GM19395 (cell line): ENCODE results near the gene FKBP11.

Experiments
- ATAC-seq: cut with Tn5 transposase; IDR thresholded peaks from one replicate; pipeline ENCODE4 v1.9.1; 2021; ENCODE audit warnings: mild to moderate bottlenecking, moderate library complexity; ENCODE audit not compliant: unreplicated experiment

FKBP11 gene

DNA sequence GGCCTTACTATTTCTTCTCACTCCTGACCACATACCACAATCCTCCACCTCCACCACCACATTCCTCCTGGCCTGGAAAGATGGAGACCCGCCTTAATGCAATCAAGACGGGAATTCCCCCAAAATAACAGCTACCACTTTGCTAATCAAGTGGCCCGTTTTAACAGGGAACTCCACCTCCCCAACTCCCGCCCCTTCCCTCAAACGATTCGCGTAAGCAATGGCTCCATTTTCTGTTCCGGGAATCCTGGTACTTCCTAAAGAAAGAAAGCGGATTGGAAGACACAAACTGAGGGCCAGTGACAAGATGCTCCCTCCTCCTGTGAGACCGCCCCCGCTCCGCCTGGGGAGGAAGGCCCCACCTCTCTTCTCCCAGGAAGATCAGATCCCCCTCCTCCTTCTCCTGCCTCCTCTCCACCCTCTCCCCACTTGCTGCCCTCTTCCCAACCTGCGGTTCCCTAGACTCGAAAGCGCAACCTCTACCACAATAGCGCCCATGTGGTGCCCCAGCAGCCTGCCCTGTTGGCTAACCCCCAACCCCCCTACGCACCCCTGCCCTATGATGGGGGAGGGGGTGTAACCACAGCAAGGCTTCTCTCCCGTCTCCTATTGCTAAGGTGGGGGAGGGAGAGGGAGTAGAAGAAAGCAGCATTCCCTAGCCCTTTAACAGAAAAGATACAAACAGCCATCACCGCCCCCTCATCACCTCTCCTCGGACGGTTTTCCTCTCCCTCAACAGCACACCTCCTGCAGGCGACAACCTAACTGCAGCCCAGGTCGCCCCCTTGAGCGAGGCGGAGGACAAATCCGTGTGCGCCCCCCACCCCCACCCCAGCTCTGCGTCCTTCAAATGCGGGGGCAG, 31.2 kb upstream of the FKBP11 start:
- peak; percentile 18 for ATAC-seq

DNA sequence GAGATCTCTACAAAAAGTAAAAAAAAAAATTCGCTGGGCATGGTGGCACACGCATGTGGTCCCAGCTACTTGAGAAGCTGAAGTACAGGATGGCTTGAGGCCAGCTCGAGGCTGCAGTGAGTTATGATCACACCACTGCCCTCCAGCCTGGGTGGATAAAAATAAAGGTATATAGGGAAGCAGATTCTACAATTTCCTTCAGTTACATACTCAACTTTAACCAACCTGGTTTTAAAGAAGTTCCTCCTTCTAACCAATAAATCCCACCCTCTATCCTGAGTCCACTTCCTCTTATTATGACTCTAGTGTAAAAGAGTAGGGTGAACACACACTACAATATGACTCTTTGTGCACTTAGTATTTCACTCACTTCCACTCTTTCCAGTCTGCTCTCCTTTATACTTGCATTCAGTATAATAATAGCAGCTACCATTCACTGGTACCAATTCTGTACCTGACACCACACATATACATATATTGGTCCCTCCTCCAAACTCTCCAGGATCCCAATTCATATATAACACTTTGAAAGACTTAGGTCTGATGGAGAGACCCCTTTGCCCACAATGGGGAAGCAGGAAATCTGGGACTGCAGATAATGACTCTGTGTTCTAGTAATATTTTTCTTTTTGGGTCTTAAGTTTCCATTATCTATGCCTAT, 29.7 kb upstream of the FKBP11 start:
- no peak for ATAC-seq

DNA sequence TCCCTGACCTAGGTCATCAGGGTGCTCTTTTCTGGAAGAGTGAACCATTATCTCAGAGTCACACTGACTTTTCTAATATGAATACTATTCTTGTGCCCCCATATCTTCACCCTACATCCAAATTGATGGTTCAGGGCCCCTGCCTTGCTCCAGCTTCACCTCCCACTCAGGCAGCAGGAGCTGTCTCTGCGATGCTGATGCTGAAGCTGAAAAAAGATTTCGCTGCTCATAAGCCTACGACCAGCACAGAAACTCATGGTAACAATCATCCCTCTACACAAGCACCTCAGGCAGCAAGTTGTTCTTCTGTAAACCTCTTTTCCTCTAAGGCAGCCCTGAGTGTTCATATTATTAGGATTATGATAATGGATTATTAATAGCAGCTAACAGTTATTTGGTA, 28.8 kb upstream of the FKBP11 start:
- no peak for ATAC-seq

DNA sequence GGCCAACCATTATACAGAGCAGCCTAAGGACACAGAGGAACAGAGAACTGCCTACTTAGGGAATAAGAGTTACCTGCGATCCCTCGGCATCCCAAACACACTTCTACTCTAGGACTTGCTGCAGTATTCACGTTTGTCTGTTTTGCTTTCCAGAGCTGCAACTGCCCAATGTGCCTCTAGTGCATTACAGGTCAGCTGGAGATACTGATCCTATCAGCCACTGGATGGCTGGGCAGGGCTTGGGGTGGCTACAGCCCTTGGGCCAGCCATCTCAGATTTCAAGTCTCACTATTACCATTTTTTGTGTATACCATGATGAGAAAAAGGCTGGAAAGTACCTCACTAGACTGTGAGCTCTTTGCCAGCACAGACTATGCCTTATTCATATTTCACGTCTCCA, 27.4 kb upstream of the FKBP11 start:
- ATAC-seq: no peak

DNA sequence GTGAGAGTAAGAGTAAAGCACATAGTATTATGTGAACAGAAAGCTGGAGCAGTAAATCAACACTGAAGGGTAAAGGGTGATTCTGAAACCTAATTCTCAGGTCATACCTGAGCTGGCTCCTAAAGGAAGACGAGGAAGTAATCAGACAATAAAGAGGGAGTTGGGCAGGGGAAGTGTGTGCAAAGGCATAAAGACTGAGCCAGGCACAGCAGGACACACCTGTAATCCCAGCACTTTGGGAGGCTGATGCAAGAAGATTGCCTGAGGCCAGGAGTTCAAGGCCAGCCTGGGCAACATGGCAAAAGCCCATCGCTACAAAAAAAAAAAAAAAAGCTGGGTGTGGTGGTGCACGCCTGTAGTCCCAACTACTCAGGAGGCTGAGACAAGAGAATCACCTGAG, 22.4 kb upstream of the FKBP11 start:
- ATAC-seq: no peak

DNA sequence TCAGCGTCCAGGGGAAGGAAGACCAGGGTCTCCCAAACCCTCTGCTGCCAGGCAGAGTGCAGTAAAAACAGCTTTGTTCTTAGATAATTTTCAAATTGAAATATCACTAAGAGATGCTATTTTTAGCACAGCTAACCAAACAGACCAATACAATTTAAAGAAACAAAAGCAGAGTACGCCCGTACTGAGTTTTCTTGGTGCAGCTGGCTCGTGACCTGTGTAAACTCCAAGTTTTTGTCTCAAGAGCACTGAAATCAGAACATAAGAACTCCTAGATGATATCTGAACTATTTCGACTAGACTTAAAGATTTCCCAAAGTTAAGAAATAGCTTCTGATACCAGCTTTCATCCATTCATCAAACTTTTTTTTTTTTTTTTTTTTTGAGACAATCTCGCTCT, 21.7 kb upstream of the FKBP11 start:
- no peak for ATAC-seq

DNA sequence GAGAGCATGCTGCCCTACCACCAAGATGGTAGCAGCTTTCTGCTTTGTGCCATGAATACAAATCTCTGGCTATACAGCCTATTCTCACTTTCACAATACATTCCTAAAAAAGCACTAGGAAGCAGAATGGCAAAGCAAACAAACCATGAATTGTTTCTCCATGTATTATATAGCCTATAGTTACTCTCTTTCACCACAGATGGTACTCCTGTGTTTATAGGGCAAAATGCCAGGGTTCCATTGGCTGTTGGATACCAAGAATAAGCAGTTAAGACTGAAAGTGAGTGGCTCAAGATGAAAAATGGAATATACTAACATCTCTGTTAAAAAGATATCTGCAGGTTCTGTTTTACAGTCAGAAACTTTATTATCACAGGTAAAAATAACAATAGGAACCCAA, 20.9 kb upstream of the FKBP11 start:
- ATAC-seq: no peak

DNA sequence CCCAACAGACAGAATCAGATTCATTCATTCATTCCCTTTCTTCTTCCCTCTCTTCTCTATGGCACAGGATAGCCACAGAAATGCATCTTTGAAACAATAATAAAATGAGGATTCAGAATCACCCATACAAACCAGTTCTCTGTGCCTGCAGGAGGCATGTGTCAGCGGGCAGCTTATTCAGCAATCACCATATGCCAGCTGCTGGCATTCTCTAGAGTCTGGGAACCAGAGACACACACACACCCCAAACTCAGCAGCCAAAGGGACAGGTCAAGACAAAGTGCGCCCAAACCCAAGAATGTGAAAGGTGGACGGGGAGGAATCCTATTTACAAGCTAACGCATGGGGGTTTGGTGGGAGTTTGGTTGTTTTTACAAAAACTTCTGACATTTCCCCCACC, 17.9 kb upstream of the FKBP11 start:
- ATAC-seq: no peak

DNA sequence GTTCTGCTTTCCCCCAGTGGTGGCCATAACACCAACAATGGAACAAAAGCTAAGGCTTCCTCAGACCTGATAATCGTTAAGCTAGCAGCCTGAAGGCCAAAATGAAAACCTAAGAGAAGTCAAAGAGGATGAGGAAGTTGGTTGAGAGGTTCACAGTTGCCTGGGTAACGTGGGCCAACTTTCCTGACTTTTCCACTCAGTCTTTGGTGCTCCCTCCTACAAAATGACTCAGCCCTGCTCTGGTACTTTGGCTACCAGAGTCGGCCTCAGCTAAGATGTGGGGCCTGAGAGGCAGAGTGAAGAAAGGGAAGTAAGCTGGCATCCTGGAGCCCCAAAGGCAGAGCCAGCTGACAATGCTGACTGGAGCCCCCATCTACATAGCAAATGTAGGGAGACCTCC, 14.9 kb upstream of the FKBP11 start:
- ATAC-seq: no peak

DNA sequence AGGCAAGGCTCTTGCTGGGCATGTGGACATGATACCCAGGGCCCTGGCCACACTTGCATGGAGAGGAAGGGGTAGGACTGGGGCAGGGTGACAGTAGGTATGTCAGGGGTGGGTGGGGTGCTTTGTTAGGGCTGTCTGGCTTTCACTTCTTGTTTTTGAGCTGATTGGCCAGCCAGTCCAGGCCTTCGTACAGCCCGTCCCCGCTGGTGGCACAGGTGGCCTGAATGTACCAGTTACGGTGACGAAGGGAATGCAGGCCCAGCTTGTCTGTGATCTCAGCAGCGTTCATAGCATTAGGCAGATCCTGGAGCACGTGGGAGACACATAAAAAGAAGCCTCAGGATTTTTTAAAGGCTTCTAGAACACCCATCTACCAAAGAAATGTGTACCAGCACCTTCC, 13.5 kb upstream of the FKBP11 start:
- ATAC-seq: no peak

DNA sequence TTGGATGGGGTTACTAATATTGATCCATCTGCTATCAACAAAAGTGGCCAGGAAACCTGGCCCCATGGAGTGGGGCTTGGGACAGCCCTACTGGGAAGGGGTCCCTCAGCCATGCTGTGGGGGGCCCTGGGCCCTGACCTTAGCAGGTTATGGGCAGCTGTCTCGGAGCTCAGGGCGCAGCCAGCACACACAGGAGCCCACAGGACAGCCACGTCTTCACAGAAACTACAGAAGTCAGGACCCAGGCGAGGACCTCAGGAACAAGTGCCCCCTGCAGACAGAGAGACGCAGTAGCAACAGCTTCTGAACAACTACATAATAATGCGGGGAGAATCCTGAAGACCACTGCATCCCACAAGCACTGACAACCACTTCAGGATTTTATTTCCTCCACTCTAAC, 11.9 kb upstream of the FKBP11 start:
- ATAC-seq: no peak

DNA sequence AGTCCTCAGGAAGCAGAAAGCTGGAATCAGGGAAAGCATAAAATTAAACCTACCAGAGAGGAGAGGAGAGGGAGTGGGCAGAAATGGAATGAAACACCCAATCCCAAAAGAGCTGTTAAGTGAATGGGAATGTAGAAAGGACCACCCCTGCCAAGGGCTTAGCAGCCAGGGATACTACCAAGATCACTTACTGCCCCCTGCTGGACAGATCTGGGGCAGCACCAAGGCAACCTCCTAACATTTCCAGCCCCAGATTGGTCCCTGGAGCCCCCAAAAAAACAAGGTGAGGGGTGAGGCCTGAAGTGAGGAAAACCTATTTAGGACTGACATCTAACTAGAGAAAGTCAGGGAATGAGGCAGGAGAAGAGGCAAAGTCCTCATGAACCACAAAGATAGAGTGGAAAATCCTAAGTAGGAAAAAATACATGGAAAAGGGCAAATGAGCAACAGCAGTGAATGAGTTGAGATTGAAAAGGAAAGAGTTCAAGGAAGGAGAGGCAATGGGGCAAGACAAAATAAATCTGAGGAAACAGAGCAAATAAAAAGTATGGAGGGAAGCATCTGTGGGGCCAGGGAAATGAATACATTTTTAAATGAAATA, 11.2 kb upstream of the FKBP11 start:
- no peak for ATAC-seq

DNA sequence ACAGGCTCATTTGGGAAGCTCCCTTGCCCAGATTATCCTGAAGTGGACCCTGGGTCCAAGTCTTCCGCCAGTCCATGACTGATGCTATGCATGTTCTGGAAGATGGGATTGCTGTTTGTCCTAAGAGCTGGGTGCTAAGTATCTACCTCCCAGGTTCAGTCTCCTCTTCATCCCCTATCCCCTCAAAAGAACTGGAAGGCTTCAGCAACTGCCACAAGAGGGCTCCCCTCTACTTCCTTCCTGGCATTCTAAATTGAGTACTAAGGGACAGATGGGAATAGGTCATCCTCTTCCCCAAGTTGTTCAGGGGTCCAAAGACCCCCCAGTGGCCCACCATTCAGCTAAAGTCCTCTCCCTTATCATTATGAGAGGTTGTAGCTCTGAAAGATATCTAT, 9.0 kb upstream of the FKBP11 start:
- ATAC-seq: no peak

DNA sequence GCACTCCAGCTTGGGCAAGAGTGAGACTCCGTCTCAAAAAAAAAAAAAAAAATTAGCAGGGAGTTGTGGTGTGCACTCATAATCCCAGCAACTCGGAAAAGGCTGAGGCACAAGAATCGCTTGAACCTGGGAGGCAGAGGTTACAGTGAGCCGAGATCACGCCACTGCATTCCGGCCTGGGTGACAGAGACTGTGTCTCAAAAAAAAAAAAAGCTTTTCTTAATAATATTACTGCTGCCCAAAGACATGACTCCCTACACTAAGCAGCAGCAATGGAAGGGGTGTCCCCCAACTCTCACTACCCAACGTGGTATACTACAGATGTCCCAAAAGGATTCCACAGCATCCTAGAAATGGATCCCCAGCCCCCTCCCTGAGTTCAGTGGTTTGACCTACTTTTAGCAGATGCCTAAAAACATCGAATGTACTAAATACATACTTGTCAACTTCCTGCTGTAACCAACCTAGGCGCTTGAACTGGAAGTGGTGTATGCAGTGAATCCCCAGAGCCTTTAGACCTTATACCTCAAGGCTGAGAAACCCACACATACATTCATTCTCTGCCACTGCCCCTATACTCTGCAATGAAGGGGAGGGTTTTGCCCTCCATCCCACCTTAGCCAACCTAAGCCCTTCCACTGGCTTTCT, 8.5 kb upstream of the FKBP11 start:
- no peak for ATAC-seq

DNA sequence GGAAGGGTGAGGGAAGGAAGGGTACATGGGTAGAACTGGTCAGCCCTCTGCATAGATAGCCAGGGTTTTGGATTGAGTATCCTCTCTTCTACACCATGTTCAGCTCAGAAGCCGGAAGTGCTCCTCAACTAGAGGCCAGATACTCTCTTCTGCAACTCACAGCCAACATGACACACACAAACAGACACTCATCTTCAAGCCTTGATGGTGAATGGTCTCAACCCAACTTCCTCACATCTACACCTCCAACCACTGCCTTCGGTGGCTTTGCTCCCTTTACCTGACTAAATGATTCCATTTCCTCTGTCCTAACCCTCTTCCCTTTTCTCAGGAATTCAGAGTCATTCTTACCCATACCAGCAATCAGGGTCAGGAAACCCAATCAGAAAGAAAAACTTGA, 7.6 kb upstream of the FKBP11 start:
- no peak for ATAC-seq

DNA sequence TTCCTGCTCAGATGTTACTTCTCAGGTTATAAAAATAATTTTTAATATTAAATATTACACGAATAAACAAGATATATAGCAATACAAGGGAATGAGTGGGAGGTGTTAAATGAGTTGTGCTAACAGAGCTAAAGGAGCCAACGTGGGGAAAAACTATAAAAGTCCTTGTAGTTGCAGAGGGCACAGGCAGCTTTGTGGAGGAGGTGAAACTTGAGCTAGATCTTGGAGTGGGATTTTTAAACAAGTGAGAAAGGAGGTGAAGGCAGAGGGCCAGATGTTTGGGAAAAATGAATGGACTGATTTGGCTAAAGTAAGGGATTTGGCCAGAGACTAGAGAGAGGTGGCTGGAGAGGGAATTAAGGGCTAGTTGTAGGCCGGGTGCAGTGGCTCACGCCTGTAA, 5.2 kb upstream of the FKBP11 start:
- no peak for ATAC-seq

DNA sequence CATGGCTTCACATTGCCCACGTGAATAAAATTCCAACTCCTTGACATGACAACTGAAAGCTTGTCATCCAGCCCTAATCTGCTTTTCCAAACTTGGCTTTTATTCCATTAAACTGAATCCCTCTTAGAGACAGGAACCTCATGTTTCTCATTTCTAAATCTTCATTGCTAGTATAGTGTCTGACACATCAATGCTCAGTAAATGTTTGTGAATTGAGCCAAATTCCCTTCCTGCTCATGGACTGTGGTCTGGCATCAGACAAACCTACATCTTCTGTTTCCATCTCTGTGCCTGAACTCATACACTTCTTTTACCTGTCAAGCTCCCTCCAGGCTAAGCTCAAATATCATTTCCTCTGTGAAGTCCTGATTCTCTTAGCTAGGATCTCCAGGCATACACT, 4.3 kb upstream of the FKBP11 start:
- ATAC-seq: no peak

DNA sequence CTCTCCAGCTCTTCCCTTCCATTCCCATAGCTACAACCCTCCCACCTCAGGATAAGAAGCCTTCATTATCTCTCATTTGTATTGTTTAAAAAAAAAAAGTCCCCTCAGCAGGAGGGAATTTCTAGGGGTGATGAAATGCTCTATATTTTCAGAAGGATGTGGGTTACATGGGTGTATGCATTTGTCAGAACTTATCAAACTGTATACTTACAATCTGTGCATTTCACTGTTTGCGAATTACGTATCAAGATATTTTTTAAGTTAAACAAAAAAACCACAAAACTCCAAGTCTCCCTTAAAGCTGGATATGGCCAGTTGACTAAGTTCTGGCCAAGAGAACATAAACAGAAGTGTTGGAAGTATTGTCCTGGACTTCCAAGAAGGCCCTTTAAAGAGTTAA, 2.0 kb upstream of the FKBP11 start:
- ATAC-seq: no peak

DNA sequence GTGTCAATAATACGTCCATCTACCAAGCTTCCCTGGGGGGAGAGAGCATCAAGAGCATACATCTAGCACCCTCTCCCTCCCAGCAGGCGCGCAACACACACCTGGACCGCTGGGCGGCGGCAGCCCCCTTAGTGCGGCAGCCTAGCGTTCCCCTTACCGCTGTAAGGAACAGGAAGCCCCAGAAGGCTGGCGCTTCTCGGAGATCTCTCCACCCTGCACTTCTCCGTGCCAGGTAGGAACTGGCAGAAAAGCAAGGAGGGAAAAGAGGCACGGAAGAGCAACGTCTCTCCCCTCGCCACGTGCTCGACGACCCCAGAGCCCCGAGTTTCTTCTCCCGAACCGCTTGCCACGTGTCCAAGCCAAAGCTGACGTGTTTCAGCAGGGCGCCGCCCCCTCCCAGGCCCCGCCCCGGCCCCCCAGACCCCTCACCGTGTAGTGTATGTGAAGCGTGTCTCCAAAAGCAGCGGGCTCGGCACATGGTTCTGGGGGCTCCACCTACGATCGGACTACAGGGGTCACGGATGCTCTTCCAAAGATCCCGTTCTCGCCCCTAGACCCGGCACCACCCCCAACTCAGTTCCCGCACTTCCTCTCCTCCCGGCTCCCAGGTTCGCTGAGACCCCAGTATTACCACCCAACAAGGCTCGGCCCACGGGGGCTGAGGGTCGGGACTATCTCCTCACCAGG, 532 bp downstream of the FKBP11 start:
- ATAC-seq: peak; percentile 89

DNA sequence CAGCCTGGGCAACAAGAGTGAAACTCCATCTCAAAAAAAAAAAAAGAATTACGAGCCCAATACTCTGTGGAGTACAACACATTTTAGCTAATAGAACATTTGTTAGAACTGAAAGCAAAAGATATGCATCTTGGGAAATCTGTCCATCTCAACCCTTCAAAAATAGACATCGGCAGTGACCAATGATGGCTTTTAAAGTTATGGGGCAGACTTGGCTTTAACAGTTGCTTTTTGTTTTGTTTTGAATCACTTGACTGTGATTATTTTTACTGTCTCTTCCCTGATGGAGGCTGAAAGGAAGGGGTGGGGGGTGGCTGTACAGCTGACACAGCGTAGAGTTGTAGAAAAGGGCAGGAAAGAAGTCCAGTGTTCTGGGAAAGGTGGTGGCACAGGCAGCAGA, 2.2 kb downstream of the FKBP11 start:
- no peak for ATAC-seq

DNA sequence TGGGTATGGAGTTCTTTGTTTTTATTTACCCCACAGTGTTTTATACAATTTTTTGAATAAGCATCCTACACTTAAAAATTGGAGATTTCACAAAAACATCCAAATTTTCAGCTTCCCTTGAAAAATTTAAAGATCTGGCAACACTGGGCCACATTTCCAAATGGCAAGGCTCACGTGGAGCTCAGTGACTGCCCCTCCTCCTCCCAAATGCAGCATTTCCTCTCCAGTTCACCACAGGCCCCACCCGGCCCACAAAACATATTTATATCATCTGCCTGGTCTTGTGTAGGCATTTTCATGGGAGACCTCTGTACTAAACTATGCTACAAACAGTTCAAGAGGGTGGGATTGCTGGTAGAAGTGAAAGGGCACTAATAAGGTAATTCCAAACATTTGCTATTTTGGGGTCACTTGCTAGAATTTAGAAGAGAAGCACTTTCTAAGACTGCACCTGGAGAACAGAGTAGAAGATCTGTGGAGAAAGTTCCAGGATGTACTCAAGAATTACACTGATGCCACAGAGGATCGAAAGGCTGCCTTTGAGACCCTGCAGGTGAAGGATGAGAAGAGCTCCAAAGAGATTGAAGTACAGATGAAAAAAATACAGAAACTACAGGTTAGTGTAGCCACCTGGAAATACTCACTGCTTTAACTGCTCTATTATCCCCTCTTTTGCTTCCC, 7.3 kb downstream of the FKBP11 start:
- no peak for ATAC-seq
